Esophagus muscularis mucosa (tissue), 4 donors: ENCODE measurements around the gene CMBL. TPM values are rescaled to one million over a fixed set of nuclear protein-coding genes. Genes with fewer than 3 reads are reported as not detected.

Experiments
- DNase-seq: peaks from one replicate; pipeline ENCODE4 v3.0.0-alpha.2; 2017; ENCODE audit errors: extremely low spot score
- H3K27ac ChIP-seq, 4 donors: fragments of 200-600 bp; sonication (generic); replicated peaks in 1 of 4; 1 replicate in 3 of 4; 2 replicates in 1 of 4; pipeline ENCODE4 v1.5.1; 2016 to 2019; ENCODE audit warnings: mild to moderate bottlenecking in 1 of 4
- H3K27me3 ChIP-seq, 4 donors: fragments of 200-600 bp; sonication (generic); one replicate each; pipeline versions ENCODE4 v1.5.1 to v1.6.0; 2016 to 2019
- H3K36me3 ChIP-seq, 4 donors: fragments of 200-600 bp; sonication (generic); one replicate each; pipeline ENCODE4 v1.5.1; 2016 to 2019
- H3K4me1 ChIP-seq, 4 donors: fragments of 200-600 bp; sonication (generic); one replicate each; pipeline ENCODE4 v1.5.1; 2016 to 2019
- H3K4me3 ChIP-seq, 4 donors: fragments of 200-600 bp; sonication (generic); 1 replicate in 2 of 4; 2 replicates in 2 of 4; pipeline ENCODE4 v1.5.1; 2016 to 2019; ENCODE audit warnings: mild to moderate bottlenecking in 4 of 4, moderate library complexity in 1 of 4
- H3K9me3 ChIP-seq, 4 donors: fragments of 200-600 bp; sonication (generic); 1 replicate in 3 of 4; 2 replicates in 1 of 4; pipeline ENCODE4 v1.5.1; 2016 to 2019
- CTCF ChIP-seq, 3 experiments: fragments of 200-600 bp in 2 of 3; fragments of 450-650 bp in 1 of 3; sonication (generic) in 2 of 3; IDR thresholded peaks; one replicate each; pipeline ENCODE4 v1.5.1; 2017 to 2019; ENCODE audit warnings: antibody characterized with exemption in 3 of 3, mild to moderate bottlenecking in 2 of 3, moderate library complexity in 1 of 3
- EP300 ChIP-seq: sonication (generic); formaldehyde crosslinking; IDR thresholded peaks from one replicate; pipeline ENCODE4 v1.6.1; 2017; ENCODE audit warnings: antibody characterized with exemption
- POLR2A ChIP-seq: fragments of 450-650 bp; IDR thresholded peaks from one replicate; pipeline ENCODE4 v1.6.1; 2017; ENCODE audit warnings: antibody characterized with exemption, moderate library complexity, mild to moderate bottlenecking, low read depth
- POLR2AphosphoS5 ChIP-seq, 2 donors: sonication (generic); formaldehyde crosslinking; IDR thresholded peaks; one replicate each; pipeline ENCODE4 v1.6.1; 2017; ENCODE audit warnings: antibody characterized with exemption in 2 of 2
- WGBS: methylation state at CpG from one replicate; pipeline ENCODE4 v1.1.5; 2018; 5-methylcytosine and 5-hydroxymethylcytosine counted together
- intact Hi-C: fragments of 100-400 bp; cut with DNase I; formaldehyde crosslinking; loops from one replicate; pipeline ENCODE4 v1.15.1; 2023
- total RNA-seq, 4 donors: library from RNA; depleted of rRNA; stranded (reverse); fragments of >200 nt; gene quantifications; one replicate each; pipeline versions ENCODE4 v1.1.0 to v1.2.1, GENCODE V29; 2016

Gene CMBL
- total RNA-seq, 4 donors from 2014 or later: 3.8 to 7.8 (median 5.1) TPM

GRCh38 chr5:10320793-10321192, 13.1 kb upstream of the CMBL start:
- no peak for TF ChIP-seq EP300
- TF ChIP-seq POLR2A: no peak
- no peak for TF ChIP-seq CTCF (IDR thresholded peaks at IDR 0.05)
- TF ChIP-seq POLR2AphosphoS5 (IDR thresholded peaks at IDR 0.05): no peak
- WGBS: 86% methylated on average over 3 of the region's 3 CpGs
- H3K27ac ChIP-seq: no peak overlapping the region
- intact Hi-C loops: no loop called here
- H3K27me3 ChIP-seq: no peaks in the 10 kb centered on the region
- no peaks in the 10 kb centered on the region for H3K9me3 ChIP-seq
- no peak for DNase-seq
- peaks cover 6 to 10% (median 6%) of the 10 kb centered on the region in 4 donors for H3K4me1 ChIP-seq
- no peaks in the 10 kb centered on the region for H3K36me3 ChIP-seq
- no peak overlapping the region for H3K4me3 ChIP-seq

DNA sequence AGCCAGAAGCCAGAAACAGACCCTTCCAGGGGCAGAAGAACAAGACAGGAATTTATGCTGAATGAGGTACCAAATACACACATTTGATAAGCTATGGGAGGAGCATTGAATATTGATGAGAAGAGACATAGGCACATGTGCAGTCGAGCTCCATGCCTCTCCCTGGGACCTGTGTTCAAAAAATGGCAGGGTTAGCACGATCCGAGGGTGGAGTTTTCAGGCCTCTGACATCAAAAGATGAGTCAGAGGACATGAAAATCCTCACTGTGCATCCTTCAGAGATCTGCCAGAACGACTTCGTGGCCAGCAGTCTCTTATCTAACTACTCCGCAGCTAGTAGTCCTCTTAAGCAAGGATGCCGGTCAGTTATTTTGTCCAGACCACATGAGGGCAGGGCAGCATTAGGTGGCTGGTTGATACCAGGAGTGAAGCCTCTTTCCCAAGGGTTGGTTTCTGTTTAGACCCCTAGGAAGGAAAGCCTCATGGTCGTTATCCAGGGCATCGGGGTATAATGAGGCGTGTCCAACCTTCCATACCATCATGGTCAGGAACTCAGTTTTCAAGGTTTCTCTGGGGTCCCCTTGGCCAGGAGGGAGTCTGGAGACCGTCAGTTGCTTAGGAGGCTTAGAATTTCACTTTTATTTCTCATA, 11.6 kb upstream of the CMBL start:
- no peak for DNase-seq
- H3K36me3 ChIP-seq: no peaks in the 10 kb centered on the region
- no peak for TF ChIP-seq CTCF (IDR thresholded peaks at IDR 0.05)
- TF ChIP-seq POLR2AphosphoS5 (IDR thresholded peaks at IDR 0.05): no peak
- no peak for TF ChIP-seq EP300
- TF ChIP-seq POLR2A: no peak
- WGBS: 77% methylated on average over 11 of the region's 11 CpGs
- no peaks in the 10 kb centered on the region for H3K27me3 ChIP-seq
- intact Hi-C loops: no loop called here
- H3K9me3 ChIP-seq: no peaks in the 10 kb centered on the region
- no peak overlapping the region for H3K27ac ChIP-seq
- H3K4me3 ChIP-seq: no peak overlapping the region
- peaks cover 0 to 3% (median under 1%) of the 10 kb centered on the region in 4 donors for H3K4me1 ChIP-seq

DNA sequence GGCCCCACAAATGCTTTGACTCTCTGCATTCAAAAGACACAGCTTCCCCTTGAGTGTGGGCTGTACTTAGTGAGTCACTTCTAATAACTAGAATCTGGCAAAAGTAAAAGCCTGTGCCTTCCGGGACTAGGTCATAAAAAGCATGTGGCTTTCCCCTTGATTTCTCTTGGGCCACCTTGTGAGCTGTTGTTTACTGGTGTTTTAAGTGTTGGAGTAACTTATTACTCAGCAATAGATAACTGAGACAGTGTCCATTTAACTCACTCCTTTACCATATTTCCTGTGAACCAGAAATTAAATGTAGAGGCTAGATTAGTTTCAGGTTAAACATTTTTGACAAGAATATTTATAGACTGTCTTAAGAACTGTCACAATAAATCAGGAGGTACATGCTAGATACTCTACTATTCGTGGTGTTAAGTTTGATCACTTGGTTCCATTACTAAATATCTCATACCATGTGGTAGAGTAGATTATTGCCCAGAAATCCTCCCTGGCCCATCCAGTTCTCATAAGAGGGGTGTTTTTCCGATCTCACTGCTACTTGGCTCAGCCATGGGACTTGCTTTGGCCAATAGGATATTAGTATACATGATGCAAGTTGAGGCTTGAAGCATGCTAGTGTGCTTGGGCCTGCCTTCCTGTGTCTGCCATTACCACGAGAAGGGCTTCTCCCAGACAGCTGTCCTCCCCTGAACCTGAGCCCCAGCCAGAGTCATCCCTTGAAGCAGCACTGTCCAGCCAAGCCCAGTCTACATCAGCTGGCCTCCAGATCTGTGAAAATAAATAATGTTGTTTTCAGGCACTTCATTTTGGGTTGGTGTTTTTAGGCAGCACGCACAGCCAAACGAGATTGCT, 10.4 kb upstream of the CMBL start:
- Histone ChIP-seq H3K36me3 (no peaks in the 10 kb centered on the region), H3K9me3 (no peaks in the 10 kb centered on the region), H3K4me3 (no peak overlapping the region), H3K4me1 (no peaks in the 10 kb centered on the region), H3K27me3 (no peaks in the 10 kb centered on the region), H3K27ac (no peak overlapping the region)
- no peak for TF ChIP-seq POLR2A
- intact Hi-C loops: no loop called here
- WGBS: 73% methylated on average over 6 of the region's 6 CpGs
- DNase-seq: no peak

GRCh38 chr5:10315824-10316509, 8.3 kb upstream of the CMBL start:
- Histone ChIP-seq H3K4me3 (no peak overlapping the region), H3K36me3 (no peaks in the 10 kb centered on the region), H3K27ac (no peak overlapping the region), H3K27me3 (no peaks in the 10 kb centered on the region), H3K4me1 (no peaks in the 10 kb centered on the region), H3K9me3 (no peaks in the 10 kb centered on the region)
- intact Hi-C loops: no loop called here
- 95% methylated on average over 15 of the region's 15 CpGs for WGBS
- TF ChIP-seq CTCF (IDR thresholded peaks at IDR 0.05): no peak
- TF ChIP-seq POLR2AphosphoS5 (IDR thresholded peaks at IDR 0.05): no peak
- no peak for TF ChIP-seq POLR2A
- no peak for TF ChIP-seq EP300
- no peak for DNase-seq

DNA sequence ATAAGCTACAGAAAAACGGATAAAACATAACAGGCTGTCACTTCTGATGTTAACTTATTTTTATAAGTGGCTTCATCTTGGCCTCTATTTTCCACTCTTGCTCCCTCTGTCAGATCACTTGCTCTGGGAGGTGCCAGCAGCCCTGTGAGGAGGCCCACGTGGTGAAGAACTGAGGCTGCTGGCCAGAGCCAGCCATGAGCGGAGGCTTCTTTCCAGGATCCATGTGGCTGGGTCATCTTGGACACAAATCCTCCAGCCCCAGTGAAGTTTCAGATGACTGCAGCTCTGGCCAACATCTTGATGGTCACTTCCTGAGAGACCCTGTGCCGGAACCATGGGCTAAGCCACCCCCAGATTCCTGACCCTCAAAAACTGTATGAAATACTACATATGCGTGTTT, 7.5 kb upstream of the CMBL start:
- intact Hi-C loops: no loop called here
- Histone ChIP-seq H3K27me3 (no peaks in the 10 kb centered on the region), H3K4me1 (peaks cover 0 to 2% (median 0%) of the 10 kb centered on the region in 4 donors), H3K36me3 (no peaks in the 10 kb centered on the region), H3K4me3 (no peak overlapping the region), H3K9me3 (no peaks in the 10 kb centered on the region), H3K27ac (no peak overlapping the region)
- no peak for DNase-seq
- no peak for TF ChIP-seq EP300
- no peak for TF ChIP-seq CTCF (IDR thresholded peaks at IDR 0.05)
- no peak for TF ChIP-seq POLR2A
- TF ChIP-seq POLR2AphosphoS5 (IDR thresholded peaks at IDR 0.05): no peak
- 71% methylated on average over 5 of the region's 5 CpGs for WGBS
